Karpas-422 (cell line): ENCODE measurements around the gene MRPS16. TPM values are rescaled to one million over a fixed set of nuclear protein-coding genes. Genes with fewer than 3 reads are reported as not detected.

Experiments
- DNase-seq: peaks from one replicate; pipeline ENCODE4 v3.0.0-alpha.2; 2015
- H2AFZ ChIP-seq: fragments of 200-600 bp; sonication (generic); 2 replicates; pipeline ENCODE4 v1.6.1; 2014; ENCODE audit warnings: antibody characterized with exemption, low read length, mixed read lengths
- H3K27ac ChIP-seq: fragments of 200-600 bp; sonication (generic); 2 replicates; pipeline ENCODE4 v1.5.1; 2014; ENCODE audit warnings: mild to moderate bottlenecking, low read length, moderate library complexity
- H3K27me3 ChIP-seq: fragments of 200-600 bp; sonication (generic); 2 replicates; pipeline ENCODE4 v1.6.1; 2014; ENCODE audit warnings: low read length, mixed read lengths
- H3K36me3 ChIP-seq: fragments of 200-600 bp; sonication (generic); 2 replicates; pipeline ENCODE4 v1.6.1; 2014; ENCODE audit warnings: low read length, mixed read lengths; ENCODE audit not compliant: insufficient read depth
- H3K4me1 ChIP-seq: fragments of 200-600 bp; sonication (generic); 2 replicates; pipeline ENCODE4 v1.6.1; 2014; ENCODE audit warnings: mild to moderate bottlenecking, low read length, mixed read lengths
- H3K4me2 ChIP-seq: fragments of 200-600 bp; sonication (generic); 2 replicates; pipeline ENCODE4 v1.6.1; 2014; ENCODE audit warnings: low read length, low read depth, mild to moderate bottlenecking; ENCODE audit not compliant: poor library complexity, severe bottlenecking
- H3K4me3 ChIP-seq: fragments of 200-600 bp; sonication (generic); 2 replicates; pipeline ENCODE4 v1.5.1; 2014; ENCODE audit warnings: mild to moderate bottlenecking, antibody characterized with exemption, low read length, mixed read lengths
- H3K79me2 ChIP-seq: fragments of 200-600 bp; sonication (generic); 2 replicates; pipeline ENCODE4 v1.6.1; 2014; ENCODE audit warnings: mild to moderate bottlenecking, low read length, mixed read lengths
- H3K9ac ChIP-seq: fragments of 200-600 bp; sonication (generic); 2 replicates; pipeline ENCODE4 v1.6.0; 2014; ENCODE audit warnings: low read length
- H3K9me2 ChIP-seq: fragments of 200-600 bp; sonication (generic), shearing (Covaris generic); replicated peaks from 2 replicates; pipeline ENCODE4 v1.6.0; 2014; ENCODE audit warnings: mild to moderate bottlenecking, low read length, moderate library complexity; ENCODE audit not compliant: insufficient read depth
- H3K9me3 ChIP-seq: fragments of 300-700, 200-600 bp; sonication (generic); 2 replicates; pipeline ENCODE4 v1.6.1; 2014; ENCODE audit warnings: low read length, mixed read lengths
- H4K20me1 ChIP-seq: fragments of 200-600 bp; sonication (generic); 2 replicates; pipeline ENCODE4 v1.6.1; 2014; ENCODE audit warnings: mild to moderate bottlenecking, antibody characterized with exemption, low read length, low read depth; ENCODE audit not compliant: insufficient read depth
- total RNA-seq: library from RNA; depleted of rRNA; stranded (reverse); fragments of >200 nt; shearing (Covaris generic); gene quantifications from 2 replicates; pipeline ENCODE4 v1.2.3, GENCODE V29; 2014; ENCODE audit warnings: low replicate concordance; rRNA removed

MRPS16 gene
- total RNA-seq: 78.2 and 88.2 TPM in 2 replicates

DNA sequence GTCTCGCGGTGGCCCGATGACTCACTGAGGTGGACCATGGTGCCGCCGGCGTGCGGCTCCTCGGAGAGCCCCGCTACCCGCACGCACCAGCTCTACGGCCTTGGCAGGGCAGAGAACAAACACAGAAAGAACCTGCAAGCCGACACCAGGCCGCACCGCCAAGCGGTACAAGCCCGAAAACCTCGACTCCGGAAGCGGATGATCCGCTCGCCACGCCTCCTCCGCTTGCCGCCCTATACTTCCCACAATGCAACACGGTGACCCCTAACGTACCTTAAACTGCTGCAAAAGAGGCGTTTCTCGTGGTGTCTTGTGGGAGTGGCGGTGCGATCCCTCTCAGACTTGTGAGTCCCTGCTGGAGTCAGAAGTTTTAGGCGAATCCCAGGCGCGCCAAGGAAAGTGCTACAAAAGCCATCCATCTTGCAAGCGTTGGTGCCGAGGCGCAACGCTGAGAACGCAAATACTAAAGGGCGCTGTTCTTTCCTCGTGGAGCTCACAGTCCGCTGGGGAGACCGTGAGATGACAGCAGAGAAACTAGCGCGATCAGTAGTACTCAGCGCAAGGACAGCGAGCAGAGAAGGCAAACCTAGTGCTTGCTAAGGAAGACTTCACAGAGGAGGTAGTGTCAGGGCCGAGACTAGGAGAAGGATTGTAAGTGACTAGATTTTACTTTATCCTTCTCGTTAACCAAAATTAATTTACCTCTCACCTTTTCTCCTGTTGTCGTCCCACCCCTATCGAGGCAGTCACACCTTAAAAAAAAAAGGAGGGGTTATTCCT is at the start of gene MRPS16:
MRPS16 (minus strand) TSS at position 200 of the 780 bp plus-strand sequence; CDS start at position 38, 162 bp downstream.
- Histone ChIP-seq H3K9me3 (no peaks in the 10 kb centered on the region), H3K4me3 (peak within 1 kb of the TSS; percentile 70), H4K20me1 (no peaks in the 10 kb centered on the region), H3K27ac (peak within 1 kb of the TSS; percentile 61), H3K36me3 (peaks cover 17% of the 10 kb centered on the region), H3K4me1 (peaks cover 52% of the 10 kb centered on the region), H3K4me2 (peak within 1 kb of the TSS; percentile 86), H3K9me2 (no peaks in the 10 kb centered on the region), H3K79me2 (peaks cover 66% of the 10 kb centered on the region), H2AFZ (peak within 1 kb of the TSS; percentile 46; the same call in 1 of the 2 replicates), H3K27me3 (no peaks in the 10 kb centered on the region), H3K9ac (peak within 1 kb of the TSS; percentile 77)
- DNase-seq: peak; percentile 97

GRCh38 chr10:73296946-73297345 is 44.5 kb upstream of the MRPS16 start:
- H3K27ac ChIP-seq: no peak overlapping the region
- H3K9me2 ChIP-seq: no peaks in the 10 kb centered on the region
- no peaks in the 10 kb centered on the region for H3K79me2 ChIP-seq
- H3K27me3 ChIP-seq: no peaks in the 10 kb centered on the region
- H2AFZ ChIP-seq: no peak overlapping the region
- no peaks in the 10 kb centered on the region for H3K4me1 ChIP-seq
- H3K9ac ChIP-seq: no peak overlapping the region
- no peaks in the 10 kb centered on the region for H3K9me3 ChIP-seq
- H4K20me1 ChIP-seq: no peaks in the 10 kb centered on the region
- no peak overlapping the region for H3K4me3 ChIP-seq
- no peak overlapping the region for H3K4me2 ChIP-seq
- no peak for DNase-seq
- H3K36me3 ChIP-seq: 0 out of 2 replicates have a peak, but pooled peaks cover under 1% of the 10 kb centered on the region

- peaks cover 20% of the 10 kb centered on the region for H3K36me3 ChIP-seq
- DNase-seq: no peak
- H3K4me3 ChIP-seq: no peak overlapping the region
- no peak overlapping the region for H3K9ac ChIP-seq
- H3K4me2 ChIP-seq: no peak overlapping the region
- H3K4me1 ChIP-seq: no peaks in the 10 kb centered on the region
- no peaks in the 10 kb centered on the region for H4K20me1 ChIP-seq
- H3K27ac ChIP-seq: no peak overlapping the region
- H2AFZ ChIP-seq: no peak overlapping the region
- H3K9me2 ChIP-seq: no peaks in the 10 kb centered on the region
- no peaks in the 10 kb centered on the region for H3K27me3 ChIP-seq
- H3K79me2 ChIP-seq: no peaks in the 10 kb centered on the region
- peaks cover 8% of the 10 kb centered on the region; the same call in 1 of the 2 replicates for H3K9me3 ChIP-seq
Measured at GRCh38 chr10:73293461-73293860, 41.0 kb upstream of the MRPS16 start.

DNA sequence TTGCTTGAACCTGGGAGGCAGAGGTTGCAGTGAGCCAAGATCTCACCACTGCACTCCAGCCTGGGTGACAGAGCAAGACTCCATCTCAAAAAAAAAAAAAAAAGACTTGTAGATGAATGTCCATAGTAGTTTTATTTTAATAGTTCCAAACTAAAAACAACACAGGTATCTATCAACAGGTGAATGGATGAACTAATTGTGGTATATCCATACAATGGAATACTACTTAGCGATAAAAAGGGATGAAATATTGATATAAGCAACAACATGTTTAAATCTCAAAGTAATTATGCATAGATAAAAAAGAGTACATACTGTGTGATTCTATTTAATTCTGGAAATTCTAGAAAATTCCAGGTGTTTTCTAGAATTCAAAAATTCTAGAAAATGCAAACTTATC is 37.5 kb upstream of the MRPS16 start:
- no peak overlapping the region for H3K27ac ChIP-seq
- no peaks in the 10 kb centered on the region for H4K20me1 ChIP-seq
- no peaks in the 10 kb centered on the region for H3K9me2 ChIP-seq
- H3K9ac ChIP-seq: no peak overlapping the region
- H3K9me3 ChIP-seq: peaks cover 8% of the 10 kb centered on the region; the same call in 1 of the 2 replicates
- no peak overlapping the region for H3K4me2 ChIP-seq
- H2AFZ ChIP-seq: no peak overlapping the region
- H3K27me3 ChIP-seq: no peaks in the 10 kb centered on the region
- 0 out of 2 replicates have a peak, but pooled peaks cover 3% of the 10 kb centered on the region for H3K4me1 ChIP-seq
- no peak overlapping the region for H3K4me3 ChIP-seq
- H3K36me3 ChIP-seq: peaks cover 20% of the 10 kb centered on the region
- H3K79me2 ChIP-seq: no peaks in the 10 kb centered on the region
- no peak for DNase-seq

DNA sequence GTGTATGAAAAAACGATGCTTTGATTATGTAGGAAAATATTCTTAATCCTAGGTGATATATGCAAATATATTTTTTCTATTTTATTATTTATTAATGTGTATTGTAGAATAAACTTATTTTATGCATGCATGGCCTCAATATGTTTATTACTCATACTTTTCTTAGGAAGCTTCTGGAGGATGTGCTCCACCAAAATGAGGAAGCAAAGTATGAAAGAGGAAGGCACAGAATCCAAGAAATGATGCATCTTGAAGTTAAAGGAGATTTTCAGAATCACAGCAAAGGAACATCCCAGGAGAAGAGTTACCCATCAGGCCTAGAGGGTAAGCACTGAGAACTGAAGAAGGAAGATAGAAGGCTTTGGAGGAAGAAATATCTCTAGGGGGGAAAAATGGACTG is 35.0 kb upstream of the MRPS16 start:
- H3K4me1 ChIP-seq: 0 out of 2 replicates have a peak, but pooled peaks cover 3% of the 10 kb centered on the region
- H3K4me3 ChIP-seq: no peak overlapping the region
- no peak overlapping the region for H3K27ac ChIP-seq
- peaks cover 20% of the 10 kb centered on the region for H3K36me3 ChIP-seq
- H2AFZ ChIP-seq: no peak overlapping the region
- no peaks in the 10 kb centered on the region for H3K79me2 ChIP-seq
- H3K4me2 ChIP-seq: no peak overlapping the region
- no peak for DNase-seq
- no peaks in the 10 kb centered on the region for H3K27me3 ChIP-seq
- peaks cover 8% of the 10 kb centered on the region; the same call in 1 of the 2 replicates for H3K9me3 ChIP-seq
- no peak overlapping the region for H3K9ac ChIP-seq
- no peaks in the 10 kb centered on the region for H4K20me1 ChIP-seq
- no peaks in the 10 kb centered on the region for H3K9me2 ChIP-seq

DNA sequence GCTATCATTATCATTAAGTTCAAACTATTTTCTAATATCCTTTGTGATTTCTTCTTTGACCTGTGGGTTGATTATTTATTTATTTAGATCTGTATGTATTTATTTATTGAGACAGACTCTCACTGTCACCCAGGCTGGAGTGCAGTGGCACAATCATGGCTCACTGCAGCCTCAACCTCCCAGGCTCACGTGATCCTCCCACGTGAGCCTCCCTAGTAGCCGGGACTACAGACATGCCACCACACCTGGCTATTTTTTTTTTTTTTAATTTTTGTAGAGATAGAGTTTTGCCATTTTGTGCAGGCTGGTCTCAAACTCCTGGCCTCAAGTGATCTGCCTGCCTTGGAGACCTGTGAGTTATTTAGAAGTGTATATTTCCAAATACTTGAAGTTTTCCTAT is 28.7 kb upstream of the MRPS16 start:
- Histone ChIP-seq H3K79me2 (no peaks in the 10 kb centered on the region), H3K4me1 (no peaks in the 10 kb centered on the region), H3K27me3 (no peaks in the 10 kb centered on the region), H3K36me3 (no peaks in the 10 kb centered on the region), H4K20me1 (no peaks in the 10 kb centered on the region), H3K4me2 (no peak overlapping the region), H2AFZ (no peak overlapping the region), H3K9me2 (no peaks in the 10 kb centered on the region), H3K27ac (no peak overlapping the region), H3K9me3 (no peaks in the 10 kb centered on the region), H3K9ac (no peak overlapping the region), H3K4me3 (no peak overlapping the region)
- DNase-seq: no peak

DNA sequence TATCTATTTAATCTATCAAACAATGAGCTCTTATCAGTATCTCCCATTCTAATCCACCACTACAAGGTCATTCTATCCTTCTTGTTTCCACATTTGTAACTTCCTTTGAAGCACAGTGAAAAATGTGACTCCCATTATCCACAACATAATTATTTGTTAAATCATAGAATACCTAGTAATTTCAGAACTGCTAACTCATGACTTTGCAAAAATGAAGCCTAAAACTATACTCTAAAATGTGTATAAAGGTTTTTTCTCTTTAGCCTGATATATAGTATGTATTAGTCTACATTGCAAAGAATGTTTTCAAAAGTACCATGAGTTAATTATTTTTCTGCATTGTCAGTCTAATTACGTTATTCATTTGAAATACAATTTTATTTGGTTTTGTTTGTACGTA is 12.0 kb upstream of the MRPS16 start:
- Histone ChIP-seq H3K36me3 (no peaks in the 10 kb centered on the region), H3K4me2 (no peak overlapping the region), H3K9me2 (no peaks in the 10 kb centered on the region)

DNA sequence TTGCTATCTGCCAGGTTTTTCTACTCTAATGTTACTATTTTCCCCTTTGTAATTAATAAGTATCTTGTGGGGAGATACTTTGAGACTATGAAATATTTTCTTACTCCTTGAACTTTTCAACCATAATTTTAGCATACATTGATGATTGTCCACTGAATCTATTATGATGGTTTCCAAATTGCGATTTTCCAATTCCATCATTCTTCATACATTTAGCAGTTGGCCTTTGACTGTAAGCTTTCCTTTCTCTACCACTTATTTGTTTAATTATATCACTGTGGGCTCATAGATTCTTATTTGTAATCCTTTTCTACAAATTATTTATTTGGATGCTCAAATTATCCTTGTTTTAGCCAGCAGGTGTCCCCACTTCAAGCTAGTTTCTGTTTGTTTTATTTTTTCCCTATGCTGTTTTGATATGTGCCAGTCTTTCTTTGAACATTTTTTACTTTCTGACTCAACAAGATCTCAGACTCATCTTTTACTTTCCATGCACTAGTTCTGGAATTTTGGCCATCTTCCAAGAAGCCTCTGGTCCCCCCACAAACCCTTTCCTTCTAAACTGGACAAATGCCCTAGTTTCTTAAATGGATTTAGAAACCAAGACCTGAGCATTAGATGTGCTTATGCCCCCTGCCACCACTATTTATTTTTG is 11.4 kb upstream of the MRPS16 start:
- H3K27ac ChIP-seq: no peak overlapping the region
- no peaks in the 10 kb centered on the region for H3K9me2 ChIP-seq
- H3K9me3 ChIP-seq: no peaks in the 10 kb centered on the region; the same call in 1 of the 2 replicates
- H3K27me3 ChIP-seq: no peaks in the 10 kb centered on the region
- no peaks in the 10 kb centered on the region for H3K36me3 ChIP-seq
- H3K79me2 ChIP-seq: no peaks in the 10 kb centered on the region
- H3K4me2 ChIP-seq: no peak overlapping the region
- H3K4me3 ChIP-seq: no peak overlapping the region
- H2AFZ ChIP-seq: no peak overlapping the region
- H3K9ac ChIP-seq: no peak overlapping the region
- H3K4me1 ChIP-seq: peaks cover 3% of the 10 kb centered on the region; the same call in 1 of the 2 replicates
- peak; percentile 67 for DNase-seq
- no peaks in the 10 kb centered on the region for H4K20me1 ChIP-seq

More for the DNA sequence above, 12.0 kb upstream of the MRPS16 start:
- H4K20me1 ChIP-seq: no peaks in the 10 kb centered on the region
- H3K27ac ChIP-seq: no peak overlapping the region
- no peak overlapping the region for H3K9ac ChIP-seq
- no peaks in the 10 kb centered on the region for H3K79me2 ChIP-seq
- H3K9me3 ChIP-seq: no peaks in the 10 kb centered on the region; the same call in 1 of the 2 replicates
- no peak overlapping the region for H2AFZ ChIP-seq
- no peak overlapping the region for H3K4me3 ChIP-seq
- H3K27me3 ChIP-seq: no peaks in the 10 kb centered on the region
- H3K4me1 ChIP-seq: peaks cover 3% of the 10 kb centered on the region; the same call in 1 of the 2 replicates
- no peak for DNase-seq
